DOHH2 (cell line): ENCODE measurements around the gene PHC2.

ENCODE experiments used
- H3F3A ChIP-seq: fragments of 200-600 bp; sonication (generic), shearing (Covaris generic); 2 replicates; pipeline ENCODE4 v1.6.0; 2016; ENCODE audit warnings: antibody characterized with exemption, mild to moderate bottlenecking; ENCODE audit not compliant: control insufficient read depth, insufficient read depth
- H3K27ac ChIP-seq: fragments of 200-600 bp; sonication (generic); 2 replicates; pipeline ENCODE4 v1.5.1; 2014; ENCODE audit warnings: low read depth, mild to moderate bottlenecking, low read length, moderate library complexity
- H3K27me3 ChIP-seq: fragments of 200-600 bp; sonication (generic); 2 replicates; pipeline ENCODE4 v1.6.1; 2014; ENCODE audit warnings: mild to moderate bottlenecking, low read length, mixed read lengths; ENCODE audit not compliant: control insufficient read depth
- H3K36me3 ChIP-seq: fragments of 200-600 bp; sonication (generic); 2 replicates; pipeline ENCODE4 v1.6.1; 2014; ENCODE audit warnings: mild to moderate bottlenecking, low read length, moderate library complexity, mixed read lengths; ENCODE audit not compliant: control insufficient read depth
- H3K4me1 ChIP-seq: fragments of 200-600 bp; sonication (generic); 2 replicates; pipeline ENCODE4 v1.6.1; 2014; ENCODE audit warnings: mild to moderate bottlenecking, low read length, mixed read lengths; ENCODE audit not compliant: control insufficient read depth
- H3K4me2 ChIP-seq: fragments of 200-600 bp; sonication (generic); 2 replicates; pipeline ENCODE4 v1.6.0; 2014; ENCODE audit warnings: mild to moderate bottlenecking, low read length, moderate library complexity
- H3K4me3 ChIP-seq: fragments of 200-600 bp; sonication (generic); 2 replicates; pipeline ENCODE4 v1.5.1; 2014; ENCODE audit warnings: mild to moderate bottlenecking, low read length, mixed read lengths
- H3K79me2 ChIP-seq: fragments of 200-600 bp; sonication (generic); 2 replicates; pipeline ENCODE4 v1.6.1; 2014; ENCODE audit warnings: mild to moderate bottlenecking, low read length, mixed read lengths; ENCODE audit not compliant: control insufficient read depth
- H3K9me2 ChIP-seq: fragments of 200-600 bp; sonication (generic); replicated peaks from 2 replicates; pipeline ENCODE4 v1.6.1; 2014; ENCODE audit warnings: mild to moderate bottlenecking, low read length, mixed read lengths; ENCODE audit not compliant: control insufficient read depth
- H3K9me3 ChIP-seq: fragments of 200-600 bp; sonication (generic); 2 replicates; pipeline ENCODE4 v1.6.1; 2014; ENCODE audit warnings: antibody characterized with exemption, low read length, mixed read lengths; ENCODE audit not compliant: control insufficient read depth, insufficient read depth
- H4K20me1 ChIP-seq: fragments of 200-600 bp; sonication (generic); 2 replicates; pipeline ENCODE4 v1.6.0; 2014; ENCODE audit warnings: low read depth, mild to moderate bottlenecking, antibody characterized with exemption, low read length, moderate library complexity; ENCODE audit not compliant: control insufficient read depth, insufficient read depth
- EZH2phosphoT487 ChIP-seq: fragments of 200-600 bp; sonication (generic); IDR thresholded peaks from 2 replicates; pipeline ENCODE4 v1.6.1; 2017; ENCODE audit warnings: borderline replicate concordance, mild to moderate bottlenecking, antibody characterized with exemption, low read length, moderate library complexity, mixed read lengths
- TF ChIP-seq, protein P1 (sequence below): fragments of 200-600 bp; sonication (generic); IDR thresholded peaks from one replicate; pipeline ENCODE4 v1.5.1; 2014; ENCODE audit warnings: antibody characterized with exemption, mild to moderate bottlenecking, low read depth, low read length; ENCODE audit not compliant: poor library complexity, severe bottlenecking

PHC2 gene

DNA sequence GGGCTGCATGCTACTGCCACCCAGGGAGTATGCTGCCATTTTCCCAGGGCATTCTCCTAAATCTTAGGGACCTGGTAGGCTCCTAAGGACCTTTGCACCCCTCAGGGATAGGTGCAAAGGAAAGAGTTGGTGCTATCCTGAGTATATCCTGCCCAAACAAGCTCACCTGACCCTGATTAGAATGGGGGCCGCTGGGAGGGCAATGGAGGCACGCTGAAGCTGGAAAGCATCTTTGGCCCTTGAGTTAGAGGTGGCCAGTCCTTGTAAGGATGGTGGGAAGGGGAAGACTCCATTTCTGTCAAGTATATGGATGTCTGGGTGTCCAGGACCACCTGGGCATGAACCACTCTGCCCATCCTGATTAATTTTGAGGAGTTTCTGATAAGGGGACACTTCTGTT, 61.1 kb downstream of the PHC2 start:
- H3K4me2 ChIP-seq: no peak overlapping the region
- no peak overlapping the region for H3K27ac ChIP-seq
- no peaks in the 10 kb centered on the region; the same call in 1 of the 2 replicates for H3K4me1 ChIP-seq
- H4K20me1 ChIP-seq: no peaks in the 10 kb centered on the region
- TF ChIP-seq, protein P1, sequence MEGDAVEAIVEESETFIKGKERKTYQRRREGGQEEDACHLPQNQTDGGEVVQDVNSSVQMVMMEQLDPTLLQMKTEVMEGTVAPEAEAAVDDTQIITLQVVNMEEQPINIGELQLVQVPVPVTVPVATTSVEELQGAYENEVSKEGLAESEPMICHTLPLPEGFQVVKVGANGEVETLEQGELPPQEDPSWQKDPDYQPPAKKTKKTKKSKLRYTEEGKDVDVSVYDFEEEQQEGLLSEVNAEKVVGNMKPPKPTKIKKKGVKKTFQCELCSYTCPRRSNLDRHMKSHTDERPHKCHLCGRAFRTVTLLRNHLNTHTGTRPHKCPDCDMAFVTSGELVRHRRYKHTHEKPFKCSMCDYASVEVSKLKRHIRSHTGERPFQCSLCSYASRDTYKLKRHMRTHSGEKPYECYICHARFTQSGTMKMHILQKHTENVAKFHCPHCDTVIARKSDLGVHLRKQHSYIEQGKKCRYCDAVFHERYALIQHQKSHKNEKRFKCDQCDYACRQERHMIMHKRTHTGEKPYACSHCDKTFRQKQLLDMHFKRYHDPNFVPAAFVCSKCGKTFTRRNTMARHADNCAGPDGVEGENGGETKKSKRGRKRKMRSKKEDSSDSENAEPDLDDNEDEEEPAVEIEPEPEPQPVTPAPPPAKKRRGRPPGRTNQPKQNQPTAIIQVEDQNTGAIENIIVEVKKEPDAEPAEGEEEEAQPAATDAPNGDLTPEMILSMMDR: no peak
- no peak for TF ChIP-seq EZH2phosphoT487
- H3K36me3 ChIP-seq: no peaks in the 10 kb centered on the region
- H3K4me3 ChIP-seq: no peak overlapping the region
- no peaks in the 10 kb centered on the region for H3K27me3 ChIP-seq
- no peaks in the 10 kb centered on the region for H3K9me3 ChIP-seq
- no peaks in the 10 kb centered on the region for H3K79me2 ChIP-seq
- no peaks in the 10 kb centered on the region for H3F3A ChIP-seq
- no peaks in the 10 kb centered on the region for H3K9me2 ChIP-seq

DNA sequence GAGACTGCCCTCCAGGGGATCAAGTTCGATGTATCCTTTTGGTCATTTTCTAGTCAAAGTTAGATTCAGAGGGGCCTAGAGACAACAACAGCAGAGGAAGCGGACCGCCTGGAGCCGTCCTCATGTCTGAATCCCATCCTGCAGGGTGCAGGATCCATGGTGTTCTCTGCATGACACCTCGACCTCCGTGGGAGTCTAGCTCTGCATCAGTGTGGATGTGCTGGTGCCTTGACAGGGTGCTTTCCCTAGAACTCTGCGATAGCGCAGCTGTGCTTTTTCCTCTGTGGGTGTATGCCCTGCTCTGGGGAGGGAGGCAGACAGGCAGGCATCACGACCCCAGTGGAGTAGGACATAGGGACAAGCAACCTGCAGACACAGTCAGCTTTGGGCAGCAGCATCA, 61.8 kb downstream of the PHC2 start:
- Histone ChIP-seq H4K20me1 (no peaks in the 10 kb centered on the region), H3K9me2 (no peaks in the 10 kb centered on the region), H3K9me3 (no peaks in the 10 kb centered on the region), H3K4me3 (no peak overlapping the region), H3F3A (no peaks in the 10 kb centered on the region), H3K79me2 (no peaks in the 10 kb centered on the region), H3K4me1 (no peaks in the 10 kb centered on the region; the same call in 1 of the 2 replicates), H3K27me3 (no peaks in the 10 kb centered on the region), H3K36me3 (no peaks in the 10 kb centered on the region), H3K27ac (no peak overlapping the region), H3K4me2 (no peak overlapping the region)
- TF ChIP-seq, protein P1: no peak
- no peak for TF ChIP-seq EZH2phosphoT487

DNA sequence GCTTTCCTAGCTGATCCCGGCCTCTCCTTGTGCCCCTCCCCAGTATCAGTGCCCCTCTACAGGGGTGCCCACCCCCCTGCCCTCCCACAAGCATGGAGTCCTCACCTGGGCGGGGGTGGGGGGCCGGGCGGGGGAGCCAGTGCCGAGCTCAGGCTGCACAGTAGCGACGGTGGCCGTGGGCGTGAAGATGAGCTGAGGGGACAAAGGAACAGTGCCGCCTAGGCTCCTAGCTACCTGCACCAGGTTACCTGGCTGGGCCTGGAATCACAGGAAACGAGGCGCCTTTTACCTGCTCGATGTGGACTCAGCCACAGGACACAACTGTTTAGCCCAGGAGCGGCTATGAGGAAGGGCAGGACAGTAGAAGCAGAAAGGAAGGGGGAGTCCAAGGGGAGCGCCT, 62.5 kb downstream of the PHC2 start:
- TF ChIP-seq EZH2phosphoT487: no peak
- TF ChIP-seq, protein P1: no peak
- no peaks in the 10 kb centered on the region for H3K27me3 ChIP-seq
- H3F3A ChIP-seq: no peaks in the 10 kb centered on the region
- H3K9me2 ChIP-seq: no peaks in the 10 kb centered on the region
- H3K27ac ChIP-seq: no peak overlapping the region
- H3K36me3 ChIP-seq: no peaks in the 10 kb centered on the region
- H3K4me1 ChIP-seq: no peaks in the 10 kb centered on the region; the same call in 1 of the 2 replicates
- H3K79me2 ChIP-seq: no peaks in the 10 kb centered on the region
- no peaks in the 10 kb centered on the region for H4K20me1 ChIP-seq
- no peaks in the 10 kb centered on the region for H3K9me3 ChIP-seq
- no peak overlapping the region for H3K4me3 ChIP-seq
- no peak overlapping the region for H3K4me2 ChIP-seq
